ENCODE measurements around the gene JPH3.

The JPH3 gene

DNA sequence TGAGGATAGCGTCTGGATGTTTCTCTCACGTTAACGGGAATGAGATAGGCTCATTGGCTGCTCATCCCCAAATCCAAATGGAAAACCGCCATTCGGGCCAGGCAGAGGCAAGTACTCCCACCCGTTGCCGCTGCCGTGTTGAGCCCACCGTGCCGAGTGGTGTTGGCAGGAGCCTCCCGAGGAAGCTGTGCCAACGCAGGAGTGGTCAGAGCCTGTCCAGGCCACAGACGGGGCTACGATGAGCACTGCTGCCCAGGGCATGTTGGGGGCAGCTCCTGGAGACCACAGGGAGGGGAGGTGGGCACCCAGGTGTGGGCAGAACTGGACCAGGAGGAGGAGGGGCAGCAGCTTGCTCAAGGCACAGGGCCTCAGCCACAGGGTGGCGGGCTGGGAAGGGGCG, 91.5 kb downstream of the JPH3 start:
- no peak for DNase-seq (ENCODE audit: extremely low spot score)
- ChIA-PET POLR2A (interaction anchor here (0.6 kb wide), 1 partner anchor 24 kb away, joined by 3 read pairs; no protein-coding TSS in a partner anchor), CTCF (no interaction called here)
- TF ChIP-seq FOXA1 (IDR thresholded peaks at IDR 0.05), result no peak
- TF ChIP-seq LEF1 (IDR thresholded peaks at IDR 0.05; ENCODE audit: borderline replicate concordance), result no peak
- no peak for TF ChIP-seq SUZ12 (IDR thresholded peaks at IDR 0.05)
- no peak for TF ChIP-seq SP1 (IDR thresholded peaks at IDR 0.05)
- no peak for TF ChIP-seq ZNF384 (IDR thresholded peaks at IDR 0.05)
- no peak for TF ChIP-seq ARNT (IDR thresholded peaks at IDR 0.05)
- TF ChIP-seq TARDBP (IDR thresholded peaks at IDR 0.05), result no peak

DNA sequence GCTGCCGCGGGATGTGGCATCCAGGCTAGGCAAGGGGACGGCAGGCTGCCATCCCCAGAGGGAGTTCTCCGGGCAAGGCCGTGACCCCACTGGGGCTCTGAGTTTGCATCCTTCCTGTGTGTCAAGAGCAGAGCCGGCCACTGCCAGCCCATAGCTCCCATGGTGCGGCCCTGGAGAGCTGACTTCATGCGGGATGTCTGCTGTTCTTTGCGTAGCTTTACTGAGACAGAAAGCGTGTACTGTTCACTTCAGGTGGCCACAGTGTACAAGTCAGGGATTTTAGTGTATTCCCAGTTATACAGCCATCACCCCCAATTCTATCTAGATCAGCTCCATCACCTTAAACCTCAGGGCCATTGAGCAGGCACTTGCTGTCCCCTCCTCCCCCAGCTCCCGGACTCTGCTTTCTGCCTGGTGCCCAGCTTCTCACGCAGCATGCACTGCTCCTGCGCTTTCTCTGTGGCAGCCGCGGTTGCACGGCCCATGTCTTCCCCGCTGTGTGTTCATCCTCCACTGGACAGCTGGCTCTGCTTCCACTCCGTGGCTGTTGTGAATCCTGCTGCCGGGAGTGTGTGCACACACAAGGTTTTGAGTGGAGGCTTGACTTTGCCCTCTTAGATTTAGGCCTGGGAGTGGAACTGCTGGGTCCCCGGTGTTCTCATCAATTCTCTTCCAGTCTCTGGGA, 92.3 kb downstream of the JPH3 start:
- ChIA-PET POLR2A (no interaction called here), CTCF (no interaction called here)
- DNase-seq (ENCODE audit: extremely low spot score), result no peak
- TF ChIP-seq FOXK2 (IDR thresholded peaks at IDR 0.05) (no peak), HDGF (IDR thresholded peaks at IDR 0.05; ENCODE audit: borderline replicate concordance) (no peak), ZNF384 (IDR thresholded peaks at IDR 0.05) (no peak)
- TF ChIP-seq, protein P1, sequence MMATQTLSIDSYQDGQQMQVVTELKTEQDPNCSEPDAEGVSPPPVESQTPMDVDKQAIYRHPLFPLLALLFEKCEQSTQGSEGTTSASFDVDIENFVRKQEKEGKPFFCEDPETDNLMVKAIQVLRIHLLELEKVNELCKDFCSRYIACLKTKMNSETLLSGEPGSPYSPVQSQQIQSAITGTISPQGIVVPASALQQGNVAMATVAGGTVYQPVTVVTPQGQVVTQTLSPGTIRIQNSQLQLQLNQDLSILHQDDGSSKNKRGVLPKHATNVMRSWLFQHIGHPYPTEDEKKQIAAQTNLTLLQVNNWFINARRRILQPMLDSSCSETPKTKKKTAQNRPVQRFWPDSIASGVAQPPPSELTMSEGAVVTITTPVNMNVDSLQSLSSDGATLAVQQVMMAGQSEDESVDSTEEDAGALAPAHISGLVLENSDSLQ (IDR thresholded peaks at IDR 0.05), result no peak

DNA sequence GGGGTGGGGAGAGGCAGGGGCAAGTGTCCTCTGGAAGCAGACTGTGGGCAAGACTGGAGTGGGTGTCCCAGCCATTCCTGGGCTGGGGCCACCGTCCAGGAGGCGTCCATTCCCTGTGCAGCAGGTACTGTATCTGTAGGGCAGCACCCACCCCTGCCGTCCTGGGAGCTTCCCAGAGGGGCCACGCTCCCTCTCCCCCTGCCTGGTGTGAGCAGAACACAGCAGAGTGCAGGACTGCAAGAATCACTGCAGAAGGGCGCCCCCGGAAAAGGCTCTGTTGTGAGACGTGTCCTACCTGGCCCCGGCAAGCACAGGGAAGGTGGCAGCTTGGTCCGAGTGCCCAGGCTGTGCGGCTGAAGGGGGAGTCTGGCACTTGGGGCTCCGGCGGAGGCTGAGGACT, 93.2 kb downstream of the JPH3 start:
- DNase-seq (ENCODE audit: extremely low spot score), result no peak
- TF ChIP-seq ARNT (IDR thresholded peaks at IDR 0.05), result no peak
- TF ChIP-seq CTBP1 (IDR thresholded peaks at IDR 0.05; ENCODE audit: borderline replicate concordance), result no peak
- TF ChIP-seq SUZ12 (IDR thresholded peaks at IDR 0.05), result no peak
- no peak for TF ChIP-seq BHLHE40 (IDR thresholded peaks at IDR 0.05; ENCODE audit: borderline replicate concordance)
- TF ChIP-seq NFRKB (IDR thresholded peaks at IDR 0.05), result no peak
- TF ChIP-seq, protein P1 (IDR thresholded peaks at IDR 0.05), result no peak
- TF ChIP-seq FOXM1 (IDR thresholded peaks at IDR 0.05; ENCODE audit: borderline replicate concordance), result no peak
- TF ChIP-seq FOXK2 (IDR thresholded peaks at IDR 0.05), result no peak
- no peak for TF ChIP-seq L3MBTL2 (conservative IDR thresholded peaks at IDR 0.05)
- no peak for TF ChIP-seq SP1 (IDR thresholded peaks at IDR 0.05)
- POLR2A ChIA-PET, result no interaction called here
- CTCF ChIA-PET, result interaction anchor here (0.5 kb wide), 1 partner anchor 107 kb away, joined by 3 read pairs; no protein-coding TSS in a partner anchor

DNA sequence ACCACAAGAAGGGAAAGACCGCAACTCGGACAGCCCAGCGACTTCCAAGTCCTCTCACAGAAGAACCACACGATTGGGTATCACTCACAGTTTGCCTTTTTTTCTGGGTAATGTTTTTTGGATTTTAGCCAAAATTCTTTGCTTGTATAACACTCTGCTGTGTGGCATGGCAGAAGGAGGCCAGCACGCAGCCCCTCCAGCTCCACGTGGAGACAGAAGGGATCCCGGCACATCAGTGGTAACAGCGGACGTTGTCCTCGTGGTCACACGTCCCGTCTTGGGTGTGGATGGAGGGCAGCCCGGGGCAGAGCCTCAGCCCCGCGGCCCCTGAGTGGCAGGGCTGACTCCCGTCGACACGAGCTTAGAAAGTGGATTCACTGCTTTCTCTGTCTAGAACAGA, 94.4 kb downstream of the JPH3 start:
- TF ChIP-seq L3MBTL2 (conservative IDR thresholded peaks at IDR 0.05) (no peak), CTBP1 (IDR thresholded peaks at IDR 0.05; ENCODE audit: borderline replicate concordance) (no peak), ARNT (IDR thresholded peaks at IDR 0.05) (no peak), HDGF (IDR thresholded peaks at IDR 0.05; ENCODE audit: borderline replicate concordance) (no peak)
- ChIA-PET CTCF (no interaction called here), POLR2A (no interaction called here)
- no peak for DNase-seq (ENCODE audit: extremely low spot score)

DNA sequence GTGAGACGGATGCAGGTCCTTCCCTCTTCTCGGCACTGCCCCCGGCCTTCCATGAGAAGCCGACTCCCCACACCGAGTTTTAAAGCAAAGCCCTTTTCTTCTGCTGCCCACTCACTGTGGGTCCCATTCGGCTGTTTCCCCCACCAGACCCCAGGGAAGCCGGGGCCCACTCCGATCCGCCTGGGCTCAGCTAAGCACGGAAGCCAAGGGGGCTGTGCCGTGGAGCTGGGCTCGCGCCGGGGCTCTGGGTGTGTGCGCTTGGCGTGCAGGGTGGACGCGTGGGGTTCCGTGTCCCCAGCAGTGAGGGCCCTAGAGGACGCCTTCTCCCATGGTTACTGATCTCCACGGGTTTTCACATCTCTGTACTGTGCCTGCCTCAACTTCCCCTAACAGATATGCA, 94.9 kb downstream of the JPH3 start:
- no peak for DNase-seq (ENCODE audit: extremely low spot score)
- ChIA-PET CTCF (no interaction called here), POLR2A (no interaction called here)
- TF ChIP-seq ZNF384 (IDR thresholded peaks at IDR 0.05) (no peak), SUZ12 (IDR thresholded peaks at IDR 0.05) (no peak), CTBP1 (IDR thresholded peaks at IDR 0.05; ENCODE audit: borderline replicate concordance) (no peak), FOXA1 (IDR thresholded peaks at IDR 0.05) (no peak), BHLHE40 (IDR thresholded peaks at IDR 0.05; ENCODE audit: borderline replicate concordance) (no peak), TARDBP (IDR thresholded peaks at IDR 0.05) (no peak), ELF4 (IDR thresholded peaks at IDR 0.05) (no peak), NFRKB (IDR thresholded peaks at IDR 0.05) (no peak), HDGF (IDR thresholded peaks at IDR 0.05; ENCODE audit: borderline replicate concordance) (no peak), LEF1 (IDR thresholded peaks at IDR 0.05; ENCODE audit: borderline replicate concordance) (no peak), L3MBTL2 (conservative IDR thresholded peaks at IDR 0.05) (no peak), FOXM1 (IDR thresholded peaks at IDR 0.05; ENCODE audit: borderline replicate concordance) (no peak), ARNT (IDR thresholded peaks at IDR 0.05) (no peak), SP1 (IDR thresholded peaks at IDR 0.05) (no peak), FOXK2 (IDR thresholded peaks at IDR 0.05) (no peak)
- TF ChIP-seq, protein P1 (IDR thresholded peaks at IDR 0.05), result no peak

DNA sequence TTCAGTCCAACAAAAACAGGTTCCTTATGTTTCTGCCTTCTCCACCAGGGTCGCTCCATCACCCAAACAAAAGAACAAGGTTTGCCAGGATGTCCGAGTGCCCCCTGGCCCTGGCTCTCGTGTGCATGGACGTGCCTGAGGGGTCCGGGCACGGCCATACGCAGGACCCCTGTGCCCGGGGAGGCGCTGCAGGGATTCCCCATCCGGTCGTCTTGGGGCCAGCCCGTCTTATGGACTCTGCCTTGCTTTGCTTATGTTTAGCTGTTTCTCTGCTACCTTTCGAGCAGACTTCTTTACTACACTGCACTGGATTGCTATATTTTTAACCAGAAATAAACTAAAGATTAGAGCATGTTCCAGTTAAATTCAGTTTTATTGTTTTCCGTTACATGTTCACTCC, 95.5 kb downstream of the JPH3 start:
- ChIA-PET POLR2A (no interaction called here), CTCF (no interaction called here)
- TF ChIP-seq, protein P1 (IDR thresholded peaks at IDR 0.05), result no peak
- TF ChIP-seq SP1 (IDR thresholded peaks at IDR 0.05), result no peak
- no peak for TF ChIP-seq NFRKB (IDR thresholded peaks at IDR 0.05)
- TF ChIP-seq BHLHE40 (IDR thresholded peaks at IDR 0.05; ENCODE audit: borderline replicate concordance), result no peak
- TF ChIP-seq SUZ12 (IDR thresholded peaks at IDR 0.05), result no peak
- TF ChIP-seq TARDBP (IDR thresholded peaks at IDR 0.05), result no peak
- TF ChIP-seq FOXM1 (IDR thresholded peaks at IDR 0.05; ENCODE audit: borderline replicate concordance), result no peak
- TF ChIP-seq L3MBTL2 (conservative IDR thresholded peaks at IDR 0.05), result no peak
- TF ChIP-seq LEF1 (IDR thresholded peaks at IDR 0.05; ENCODE audit: borderline replicate concordance), result no peak
- TF ChIP-seq ZNF384 (IDR thresholded peaks at IDR 0.05), result no peak
- no peak for TF ChIP-seq CTBP1 (IDR thresholded peaks at IDR 0.05; ENCODE audit: borderline replicate concordance)
- no peak for TF ChIP-seq FOXA1 (IDR thresholded peaks at IDR 0.05)
- no peak for TF ChIP-seq ELF4 (IDR thresholded peaks at IDR 0.05)
- no peak for TF ChIP-seq ARNT (IDR thresholded peaks at IDR 0.05)
- TF ChIP-seq HDGF (IDR thresholded peaks at IDR 0.05; ENCODE audit: borderline replicate concordance), result no peak
- no peak for TF ChIP-seq FOXK2 (IDR thresholded peaks at IDR 0.05)
- DNase-seq (ENCODE audit: extremely low spot score), result no peak

Data from HEK293T (cell line).